ENCODE results near the gene CLRN1. TPM values are rescaled to one million over a fixed set of nuclear protein-coding genes. Genes with fewer than 3 reads are reported as not detected.

CLRN1 gene
- total RNA-seq, 4 donors from 2014 or later: not detected

- H3K4me1 ChIP-seq: no peaks in the 10 kb centered on the region
- DNase-seq (ENCODE audit: low spot score in 2 of 2): no peak
- no peaks in the 10 kb centered on the region for H3K27me3 ChIP-seq
- no peak overlapping the region for H3K27ac ChIP-seq
- no peaks in the 10 kb centered on the region for H3K36me3 ChIP-seq
- 75 to 92% methylated on average over 2 of the region's 2 CpGs for WGBS, 2 donors
- TF ChIP-seq EP300 (IDR thresholded peaks at IDR 0.05) (no peak), CTCF (IDR thresholded peaks at IDR 0.05) (no peak), POLR2A (IDR thresholded peaks at IDR 0.05) (no peak)
- H3K9me3 ChIP-seq: no peaks in the 10 kb centered on the region
- H3K4me3 ChIP-seq: no peak overlapping the region
These were observed 31.2 kb upstream of the CLRN1 start for GRCh38 chr3:151003768-151004134.

GRCh38 chr3:151003029-151003767 is 30.7 kb upstream of the CLRN1 start:
- TF ChIP-seq EP300 (IDR thresholded peaks at IDR 0.05): no peak
- no peak for TF ChIP-seq CTCF (IDR thresholded peaks at IDR 0.05)
- TF ChIP-seq POLR2A (IDR thresholded peaks at IDR 0.05): no peak
- no peak for DNase-seq (ENCODE audit: low spot score in 2 of 2)
- no peaks in the 10 kb centered on the region for H3K4me1 ChIP-seq
- no peak overlapping the region for H3K4me3 ChIP-seq
- H3K9me3 ChIP-seq: no peaks in the 10 kb centered on the region
- WGBS, 2 donors: 51 to 64% methylated on average over 6 of the region's 6 CpGs
- no peaks in the 10 kb centered on the region for H3K27me3 ChIP-seq
- no peaks in the 10 kb centered on the region for H3K36me3 ChIP-seq
- no peak overlapping the region for H3K27ac ChIP-seq

GRCh38 chr3:151002003-151002981 is 29.8 kb upstream of the CLRN1 start:
- Histone ChIP-seq H3K4me3 (no peak overlapping the region), H3K27me3 (no peaks in the 10 kb centered on the region), H3K27ac (no peak overlapping the region), H3K36me3 (no peaks in the 10 kb centered on the region), H3K9me3 (no peaks in the 10 kb centered on the region), H3K4me1 (no peaks in the 10 kb centered on the region)
- DNase-seq (ENCODE audit: low spot score in 2 of 2): no peak
- WGBS, 2 donors: 64 to 65% methylated on average over 5 of the region's 5 CpGs
- TF ChIP-seq EP300 (IDR thresholded peaks at IDR 0.05): no peak
- no peak for TF ChIP-seq POLR2A (IDR thresholded peaks at IDR 0.05)
- TF ChIP-seq CTCF (IDR thresholded peaks at IDR 0.05): no peak

GRCh38 chr3:150998996-150999395 is 26.5 kb upstream of the CLRN1 start:
- Histone ChIP-seq H3K4me3 (no peak overlapping the region), H3K27ac (no peak overlapping the region), H3K27me3 (no peaks in the 10 kb centered on the region), H3K9me3 (peaks cover 0 to 2% (median 0%) of the 10 kb centered on the region in 4 donors), H3K36me3 (no peaks in the 10 kb centered on the region), H3K4me1 (no peaks in the 10 kb centered on the region)
- WGBS, 2 donors: 48 to 53% methylated on average over 5 of the region's 5 CpGs
- TF ChIP-seq POLR2A (IDR thresholded peaks at IDR 0.05) (no peak), CTCF (IDR thresholded peaks at IDR 0.05) (no peak), EP300 (IDR thresholded peaks at IDR 0.05) (no peak)
- no peak for DNase-seq (ENCODE audit: low spot score in 2 of 2)

- TF ChIP-seq CTCF (IDR thresholded peaks at IDR 0.05): no peak
These were observed 24.2 kb upstream of the CLRN1 start for GRCh38 chr3:150996731-150997130.

More at GRCh38 chr3:150996731-150997130, 24.2 kb upstream of the CLRN1 start:
- no peak overlapping the region for H3K4me3 ChIP-seq
- peaks cover 0 to 10% (median 0%) of the 10 kb centered on the region in 4 donors for H3K9me3 ChIP-seq
- H3K4me1 ChIP-seq: no peaks in the 10 kb centered on the region
- no peak overlapping the region for H3K27ac ChIP-seq
- no peak for DNase-seq (ENCODE audit: low spot score in 2 of 2)
- H3K36me3 ChIP-seq: no peaks in the 10 kb centered on the region
- H3K27me3 ChIP-seq: no peaks in the 10 kb centered on the region
